ENCODE results near the gene TWNK. TPM values are rescaled to one million over a fixed set of nuclear protein-coding genes. Genes with fewer than 3 reads are reported as not detected.

Gene TWNK
- total RNA-seq, 1 donor from 2014 or later, result 5.2 TPM

GRCh38 chr10:101042667-101043362, 55.5 kb downstream of the TWNK start:
- peak; percentile 89 for DNase-seq (ENCODE audit: low read depth)
- peak overlapping the region; percentile 60 for H3K4me3 ChIP-seq (ENCODE audit: low read depth, low read length)
- no peak for TF ChIP-seq CTCF (conservative IDR thresholded peaks at IDR 0.05; ENCODE audit: low read depth, low read length)

GRCh38 chr10:101043363-101043707, 56.0 kb downstream of the TWNK start:
- H3K4me3 ChIP-seq (ENCODE audit: low read depth, low read length), result peak overlapping the region; percentile 60
- no peak for DNase-seq (ENCODE audit: low read depth)
- TF ChIP-seq CTCF (conservative IDR thresholded peaks at IDR 0.05; ENCODE audit: low read depth, low read length), result no peak

Other genes starting within 250 kb of the TWNK start
- gene PAX2, start 242.0 kb upstream of the TWNK start, total RNA-seq, result 7.5 and 20.2 TPM in 2 replicates
- 22.0 and 25.6 TPM in 2 replicates for gene SLF2, start 74.6 kb upstream of the TWNK start, total RNA-seq
- 1.2 and 7.9 TPM in 2 replicates for gene SEMA4G, start 18.0 kb upstream of the TWNK start, total RNA-seq
- gene MRPL43, start within 50 bp of the TWNK start, total RNA-seq, result 99.6 and 134 TPM in 2 replicates
- 77.8 and 81.0 TPM in 2 replicates for gene LZTS2, start 12.3 kb downstream of the TWNK start, total RNA-seq
- gene PDZD7, start 43.6 kb downstream of the TWNK start, total RNA-seq, result 6.1 and 6.6 TPM in 2 replicates
- gene SFXN3, start 43.7 kb downstream of the TWNK start, total RNA-seq, result 47.6 and 49.5 TPM in 2 replicates
- 2.9 and 4.5 TPM in 2 replicates for gene KAZALD1, start 74.4 kb downstream of the TWNK start, total RNA-seq
- gene TLX1, start 143.8 kb downstream of the TWNK start, total RNA-seq, result not detected in 2 replicates
- not detected in 2 replicates for gene LBX1, start 241.9 kb downstream of the TWNK start, total RNA-seq